Measurements from ENCODE around the gene BAIAP2.

Gene BAIAP2

GRCh38 chr17:81123052-81124048, 88.4 kb downstream of the BAIAP2 start:
- no peak for FAIRE-seq
- DNase-seq (ENCODE audit: low spot score) = no peak

GRCh38 chr17:81124377-81124776, 89.4 kb downstream of the BAIAP2 start:
- FAIRE-seq = no peak
- DNase-seq (ENCODE audit: low spot score) = no peak

- DNase-seq (ENCODE audit: low spot score) = peak; percentile 22
- no peak for FAIRE-seq
Observed at GRCh38 chr17:81125573-81126081, 90.7 kb downstream of the BAIAP2 start.

GRCh38 chr17:81126281-81127132, 91.6 kb downstream of the BAIAP2 start:
- no peak for DNase-seq (ENCODE audit: low spot score)
- no peak for FAIRE-seq

GRCh38 chr17:81127133-81127455, 92.1 kb downstream of the BAIAP2 start:
- DNase-seq (ENCODE audit: low spot score) (no peak), FAIRE-seq (no peak)

GRCh38 chr17:81127526-81128177, 92.7 kb downstream of the BAIAP2 start:
- no peak for DNase-seq (ENCODE audit: low spot score)
- no peak for FAIRE-seq

GRCh38 chr17:81128338-81128737, 93.4 kb downstream of the BAIAP2 start:
- FAIRE-seq = no peak

GRCh38 chr17:81128774-81129173, 93.8 kb downstream of the BAIAP2 start:
- FAIRE-seq (no peak), DNase-seq (ENCODE audit: low spot score) (no peak)

More at GRCh38 chr17:81128338-81128737, 93.4 kb downstream of the BAIAP2 start:
- DNase-seq (ENCODE audit: low spot score) = no peak

- DNase-seq (ENCODE audit: low spot score) = no peak
- no peak for FAIRE-seq
Observed at GRCh38 chr17:81129289-81129688, 94.3 kb downstream of the BAIAP2 start.

- FAIRE-seq = no peak
- no peak for DNase-seq (ENCODE audit: low spot score)
Observed at GRCh38 chr17:81129711-81130367, 94.9 kb downstream of the BAIAP2 start.

- FAIRE-seq (no peak), DNase-seq (ENCODE audit: low spot score) (no peak)
Observed at GRCh38 chr17:81130385-81131361, 95.7 kb downstream of the BAIAP2 start.

GRCh38 chr17:81131486-81132196, 96.7 kb downstream of the BAIAP2 start:
- no peak for FAIRE-seq
- no peak for DNase-seq (ENCODE audit: low spot score)

- no peak for DNase-seq (ENCODE audit: low spot score)
- no peak for FAIRE-seq
Observed at GRCh38 chr17:81132197-81132540, 97.2 kb downstream of the BAIAP2 start.

- DNase-seq (ENCODE audit: low spot score) (no peak), FAIRE-seq (no peak)
Observed at GRCh38 chr17:81132770-81133723, 98.1 kb downstream of the BAIAP2 start.

GRCh38 chr17:81134064-81134781, 99.3 kb downstream of the BAIAP2 start:
- no peak for FAIRE-seq
- no peak for DNase-seq (ENCODE audit: low spot score)

- no peak for DNase-seq (ENCODE audit: low spot score)
- no peak for FAIRE-seq
Observed at GRCh38 chr17:81135505-81136278, 100.7 kb downstream of the BAIAP2 start.

- no peak for FAIRE-seq
- no peak for DNase-seq (ENCODE audit: low spot score)
Observed at GRCh38 chr17:81136366-81136765, 101.4 kb downstream of the BAIAP2 start.

All from RCC 7860 (cell line).